GM18526 (cell line): ENCODE data around the gene RFPL2.

Source experiments
- POLR2A ChIP-seq: IDR thresholded peaks from 3 replicates; pipeline ENCODE4 v1.6.1; 2011; ENCODE audit not compliant: insufficient read length; ENCODE audit errors: extremely low read depth

RFPL2 gene

GRCh38 chr22:32204856-32205722, at the start of gene RFPL2:
RFPL2 (minus strand) TSS chr22:32205073; CDS start chr22:32202451, 2,622 bp downstream.
- TF ChIP-seq POLR2A, result no peak

- no peak for TF ChIP-seq POLR2A
Measured at GRCh38 chr22:32249231-32249630, 44.4 kb upstream of the RFPL2 start.

- no peak for TF ChIP-seq POLR2A
Measured at GRCh38 chr22:32248276-32248675, 43.4 kb upstream of the RFPL2 start.

GRCh38 chr22:32246166-32246565, 41.3 kb upstream of the RFPL2 start:
- no peak for TF ChIP-seq POLR2A

GRCh38 chr22:32245042-32245441, 40.2 kb upstream of the RFPL2 start:
- TF ChIP-seq POLR2A, result no peak

- no peak for TF ChIP-seq POLR2A
Measured at GRCh38 chr22:32244547-32244946, 39.7 kb upstream of the RFPL2 start.

- TF ChIP-seq POLR2A, result no peak
Measured at GRCh38 chr22:32240461-32240860, 35.6 kb upstream of the RFPL2 start.

GRCh38 chr22:32237906-32238305, 33.0 kb upstream of the RFPL2 start:
- no peak for TF ChIP-seq POLR2A

GRCh38 chr22:32236970-32237369, 32.1 kb upstream of the RFPL2 start:
- no peak for TF ChIP-seq POLR2A

- TF ChIP-seq POLR2A, result no peak
Measured at GRCh38 chr22:32233091-32233490, 28.2 kb upstream of the RFPL2 start.

GRCh38 chr22:32232191-32232830, 27.4 kb upstream of the RFPL2 start:
- no peak for TF ChIP-seq POLR2A

- no peak for TF ChIP-seq POLR2A
Measured at GRCh38 chr22:32226326-32227104, 21.6 kb upstream of the RFPL2 start.

GRCh38 chr22:32222991-32223390, 18.1 kb upstream of the RFPL2 start:
- TF ChIP-seq POLR2A, result no peak

GRCh38 chr22:32219026-32219425, 14.2 kb upstream of the RFPL2 start:
- no peak for TF ChIP-seq POLR2A

GRCh38 chr22:32218470-32218869, 13.6 kb upstream of the RFPL2 start:
- TF ChIP-seq POLR2A, result no peak

GRCh38 chr22:32217465-32217864, 12.6 kb upstream of the RFPL2 start:
- TF ChIP-seq POLR2A, result no peak
